Medulla oblongata (tissue), 1 donor: ENCODE measurements around the gene TEKT5.

ENCODE experiments used
- DNase-seq: peaks from one replicate; pipeline ENCODE4 v3.0.0-alpha.2; 2015; ENCODE audit errors: extremely low spot score

Gene TEKT5

DNA sequence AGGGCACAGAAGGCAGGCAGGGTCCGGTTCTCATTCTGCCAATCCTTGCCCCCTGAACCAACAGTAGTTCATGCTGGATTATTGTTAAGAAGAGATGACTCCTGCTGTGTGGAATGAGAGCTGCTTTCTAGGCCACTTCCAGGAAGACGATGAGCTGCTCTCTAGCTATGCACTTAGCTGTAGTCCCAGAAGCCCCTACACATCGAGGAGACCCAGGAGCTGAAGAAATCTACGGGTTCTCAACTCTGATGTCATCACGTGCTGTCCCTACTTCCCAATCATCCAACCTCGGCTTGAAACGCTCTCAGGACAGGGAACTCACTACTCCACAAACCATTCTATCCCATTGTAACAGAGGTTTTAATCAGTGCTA is 85.3 kb downstream of the TEKT5 start:
- DNase-seq = no peak

DNA sequence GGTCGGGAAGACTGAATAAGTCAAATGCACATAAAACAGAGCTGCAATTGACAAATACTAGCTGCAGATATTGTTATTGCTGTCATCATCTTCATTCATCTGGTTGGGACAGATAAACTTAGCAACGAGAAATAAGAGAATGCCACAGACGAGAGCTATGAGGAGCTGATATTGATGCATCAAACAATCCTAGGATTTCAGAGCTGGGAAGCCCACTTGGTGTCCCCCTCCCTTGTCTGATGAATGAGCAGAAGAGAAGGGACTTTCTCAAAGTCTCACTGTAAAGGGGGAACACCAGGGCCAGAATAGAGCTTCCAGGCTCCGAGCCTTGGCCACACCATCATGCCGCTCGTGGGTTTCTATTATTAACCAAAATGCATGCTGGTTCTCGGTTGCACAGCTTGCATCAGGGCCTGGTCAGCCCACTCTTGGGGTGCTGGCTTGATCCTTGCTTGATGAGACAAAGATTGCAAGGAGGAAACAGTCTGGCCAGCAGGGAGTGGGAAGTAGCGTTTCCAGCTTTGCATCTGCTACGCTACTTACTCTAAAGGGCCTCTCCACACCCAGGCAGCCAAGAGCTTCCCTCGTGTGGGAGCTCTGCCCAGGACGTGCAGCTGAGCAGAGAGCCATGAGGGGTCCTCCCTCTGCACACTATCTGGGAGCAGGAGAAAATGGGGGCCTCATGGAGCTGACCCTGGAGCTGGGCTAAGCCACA is 85.9 kb downstream of the TEKT5 start:
- peak; percentile 9 for DNase-seq

DNA sequence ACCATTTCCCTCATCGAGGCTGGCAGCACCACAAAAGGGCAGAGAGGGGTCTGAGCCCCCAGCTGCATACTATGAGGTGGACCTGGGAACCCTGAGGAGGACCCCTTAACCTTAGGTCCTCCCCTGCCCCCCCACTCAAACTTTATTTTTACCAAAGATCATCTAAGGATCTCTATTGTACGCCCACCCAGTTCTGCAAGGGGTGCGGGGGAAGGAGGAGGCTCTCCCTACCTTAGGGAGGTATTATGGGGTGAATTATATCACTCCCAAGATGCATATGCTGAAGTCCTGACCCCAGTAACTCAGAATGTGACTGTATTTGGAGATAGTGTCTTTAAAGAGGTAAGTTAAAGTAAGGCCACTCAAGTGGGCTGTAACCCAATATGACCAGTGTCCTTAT is 87.6 kb downstream of the TEKT5 start:
- no peak for DNase-seq

- DNase-seq = no peak
These were observed 88.1 kb downstream of the TEKT5 start for GRCh38 chr16:10606607-10607006.

- no peak for DNase-seq
These were observed 89.1 kb downstream of the TEKT5 start for GRCh38 chr16:10605636-10606035.

DNA sequence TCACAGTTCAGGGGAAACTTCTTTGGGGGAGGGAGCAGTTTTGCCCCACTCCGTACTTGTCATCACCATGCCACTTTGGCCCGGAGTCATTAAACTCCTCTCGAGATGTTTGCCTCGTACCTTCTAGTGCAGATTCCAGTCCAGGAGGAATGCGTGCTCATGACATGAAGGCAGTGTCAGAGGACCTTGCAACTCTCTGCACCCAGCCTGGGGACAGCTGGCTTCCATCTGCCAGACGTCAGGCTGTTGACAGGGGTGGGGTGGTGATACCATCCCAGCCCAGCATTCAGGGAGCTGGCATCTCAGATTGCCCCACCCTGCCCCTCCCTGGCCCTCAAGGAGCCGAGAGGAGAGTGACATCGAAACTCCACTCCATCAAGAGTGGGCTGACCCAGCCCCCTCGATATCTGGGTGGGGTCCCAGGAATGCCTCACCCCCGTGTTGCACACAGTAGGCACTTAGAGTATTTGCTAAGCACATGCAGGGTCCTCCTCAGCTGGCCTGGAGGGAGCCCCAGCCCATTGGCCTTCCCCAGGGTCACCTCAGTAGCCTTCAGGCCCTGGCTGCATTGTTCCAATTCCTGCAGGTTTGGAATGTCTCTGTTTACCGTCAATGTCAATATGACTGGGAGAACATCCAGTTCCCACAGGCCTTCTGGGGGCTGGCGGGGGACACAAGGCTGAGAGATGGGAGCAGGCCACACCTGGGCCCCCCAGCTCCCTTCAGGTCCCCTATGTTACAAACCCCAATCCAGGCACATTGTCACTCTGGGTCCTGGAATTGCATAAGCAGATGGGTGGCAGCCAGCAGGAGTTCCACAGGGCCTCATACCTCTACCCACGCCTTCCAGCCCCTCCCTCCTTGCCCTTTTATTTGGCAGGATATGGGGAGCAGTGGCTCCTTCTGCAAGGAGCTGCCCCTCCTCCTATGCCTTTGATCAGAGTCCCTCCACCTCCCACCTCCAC is 93.0 kb downstream of the TEKT5 start:
- no peak for DNase-seq

DNA sequence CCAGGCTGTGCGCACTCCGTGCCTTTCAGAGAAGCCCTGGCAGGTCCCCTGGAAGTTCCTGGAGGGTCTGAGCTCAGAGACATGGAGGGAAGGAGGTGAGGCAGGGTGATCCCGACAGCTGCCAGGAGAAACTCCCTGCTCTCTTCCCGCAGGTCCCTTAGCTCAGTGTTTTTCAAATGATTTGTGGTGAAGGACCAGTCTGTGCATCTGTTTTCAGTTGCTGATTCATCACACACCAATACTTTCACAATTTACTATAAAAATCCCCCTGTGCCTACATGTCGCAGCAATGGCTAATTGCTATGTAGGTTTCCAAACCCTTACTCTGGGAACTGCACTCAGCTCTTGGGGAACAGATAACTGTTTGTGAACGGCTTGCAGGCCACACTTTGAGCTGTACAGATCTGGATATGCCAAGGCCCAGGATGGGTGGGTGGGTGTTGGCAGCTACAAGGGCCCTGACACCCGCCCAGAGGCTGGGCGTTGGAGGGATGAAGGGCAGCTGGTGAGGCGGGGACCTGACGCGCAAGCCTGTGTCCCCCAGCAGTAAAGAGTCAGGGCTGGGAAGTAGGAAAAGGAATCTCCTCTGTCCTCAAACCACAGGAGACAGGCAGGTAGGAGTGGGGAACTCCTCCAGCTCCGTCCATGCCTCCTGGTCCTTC is 93.8 kb downstream of the TEKT5 start:
- no peak for DNase-seq

GRCh38 chr16:10599626-10600025 is 95.1 kb downstream of the TEKT5 start:
- DNase-seq = no peak

DNA sequence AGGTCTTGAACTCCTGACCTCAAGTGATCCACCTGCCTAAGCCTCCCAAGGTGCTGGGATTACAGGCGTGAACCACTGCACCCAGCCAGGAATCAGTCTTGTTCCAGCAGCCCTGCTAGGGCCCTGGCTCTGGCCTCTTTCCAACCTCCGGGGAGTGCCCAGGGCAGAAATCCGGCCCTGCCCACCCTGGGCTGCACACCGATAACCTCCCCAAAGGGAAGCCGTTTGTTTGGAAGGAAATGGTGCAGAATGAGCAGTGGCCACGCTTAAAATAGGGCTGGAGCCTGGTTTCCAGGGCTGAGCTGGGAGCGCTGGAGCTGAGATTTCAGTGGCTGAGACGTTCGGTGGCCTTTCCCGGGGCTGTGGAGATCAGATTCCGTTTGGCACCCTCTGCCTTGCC is 96.6 kb downstream of the TEKT5 start:
- no peak for DNase-seq

GRCh38 chr16:10597187-10597601 is 97.5 kb downstream of the TEKT5 start:
- no peak for DNase-seq

GRCh38 chr16:10594312-10594950 is 100.3 kb downstream of the TEKT5 start:
- no peak for DNase-seq

- DNase-seq = no peak
These were observed 102.1 kb downstream of the TEKT5 start for GRCh38 chr16:10592611-10593010.

GRCh38 chr16:10590342-10590741 is 104.4 kb downstream of the TEKT5 start:
- no peak for DNase-seq

DNA sequence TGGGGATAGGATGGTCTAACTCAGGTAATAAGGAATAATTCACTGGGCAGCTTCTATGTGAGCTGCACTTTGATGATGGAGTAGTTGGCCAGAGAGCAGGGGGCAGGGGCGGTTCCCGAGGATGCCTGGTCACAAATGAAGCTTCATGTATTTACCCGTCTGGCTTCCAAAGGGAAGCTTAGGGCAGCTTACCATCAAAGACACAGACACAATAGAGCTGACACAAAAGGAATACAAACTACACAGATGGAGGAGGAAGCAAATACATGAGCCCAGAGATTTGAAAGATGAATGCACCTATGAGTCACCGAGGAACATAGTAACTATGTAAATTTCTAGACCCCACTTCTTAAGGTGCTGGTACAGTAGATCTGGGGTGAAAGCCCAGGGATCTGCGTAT is 105.6 kb downstream of the TEKT5 start:
- DNase-seq = no peak

- DNase-seq = no peak
These were observed 107.1 kb downstream of the TEKT5 start for GRCh38 chr16:10587622-10588021.

- DNase-seq = no peak
These were observed 109.7 kb downstream of the TEKT5 start for GRCh38 chr16:10584981-10585438.

GRCh38 chr16:10583269-10583668 is 111.5 kb downstream of the TEKT5 start:
- no peak for DNase-seq

GRCh38 chr16:10581507-10581906 is 113.2 kb downstream of the TEKT5 start:
- DNase-seq = no peak

DNA sequence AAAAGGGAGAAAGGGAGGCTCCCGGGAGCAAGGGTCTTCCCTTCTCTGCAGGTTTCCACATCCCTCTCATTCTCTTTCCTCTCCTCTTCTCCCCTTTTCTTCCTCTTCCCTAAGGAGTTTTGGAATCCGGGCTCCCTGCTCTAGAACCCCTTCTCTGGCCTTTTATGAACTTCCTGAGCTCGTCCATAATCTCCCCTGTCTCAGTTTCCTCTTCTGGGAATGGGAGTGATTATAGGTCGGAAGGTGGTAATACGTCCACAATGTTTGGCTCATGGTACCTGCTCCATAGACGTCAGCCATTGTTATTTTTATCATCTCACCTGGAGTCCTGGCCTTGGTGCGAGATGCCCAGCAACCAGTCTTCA is 113.9 kb downstream of the TEKT5 start:
- no peak for DNase-seq

- peak; percentile 64 for DNase-seq
These were observed 114.5 kb downstream of the TEKT5 start, which contains the start of gene EMP2 for GRCh38 chr16:10579965-10580882. Gene EMP2, minus strand, starts transcription at chr16:10580598. Its CDS starts 32,981 bp downstream, at chr16:10547617.

GRCh38 chr16:10579575-10579964 is 115.2 kb downstream of the TEKT5 start:
- DNase-seq = no peak
